Transverse colon (tissue), 4 donors: ENCODE measurements around the gene LRFN5.

Source experiments
- CTCF ChIP-seq, 5 experiments: fragments of 200-600 bp in 3 of 5; fragments of 450-650 bp in 2 of 5; sonication (generic) in 3 of 5; IDR thresholded peaks; 1 replicate in 2 of 5; 2 replicates in 3 of 5; pipeline ENCODE4 v1.5.1; 2016 to 2017; ENCODE audit warnings: antibody characterized with exemption in 5 of 5, inconsistent platforms in 3 of 5, mild to moderate bottlenecking in 2 of 5, moderate library complexity in 1 of 5
- POLR2A ChIP-seq: fragments of 450-650 bp; IDR thresholded peaks from one replicate; pipeline ENCODE4 v1.6.1; 2016; ENCODE audit warnings: antibody characterized with exemption, mild to moderate bottlenecking, moderate library complexity
- POLR2AphosphoS5 ChIP-seq, 3 donors: sonication (generic); formaldehyde crosslinking; IDR thresholded peaks; one replicate each; pipeline ENCODE4 v1.6.1; 2016; ENCODE audit warnings: antibody characterized with exemption in 3 of 3

- no peak for TF ChIP-seq CTCF (IDR thresholded peaks at IDR 0.05)
- no peak for TF ChIP-seq POLR2AphosphoS5 (IDR thresholded peaks at IDR 0.05)
- no peak for TF ChIP-seq POLR2A
Measured at GRCh38 chr14:41782511-41782910, 175.8 kb downstream of the LRFN5 start.
